Epidermal melanocyte (primary cell): ENCODE data around the gene CR1.
A peak's percentile ranks its signal among the peaks of the same experiment; 100 is the strongest.
"Not testable (repeated sequence)": the region's sequence is repeated elsewhere in the genome, so short reads cannot be mapped to it uniquely, and the experiment has no call there.

Experiments
- DNase-seq: peaks from one replicate; pipeline ENCODE4 v3.0.0; 2011; ENCODE audit warnings: low spot score; ENCODE audit not compliant: insufficient read length

Gene CR1

DNA sequence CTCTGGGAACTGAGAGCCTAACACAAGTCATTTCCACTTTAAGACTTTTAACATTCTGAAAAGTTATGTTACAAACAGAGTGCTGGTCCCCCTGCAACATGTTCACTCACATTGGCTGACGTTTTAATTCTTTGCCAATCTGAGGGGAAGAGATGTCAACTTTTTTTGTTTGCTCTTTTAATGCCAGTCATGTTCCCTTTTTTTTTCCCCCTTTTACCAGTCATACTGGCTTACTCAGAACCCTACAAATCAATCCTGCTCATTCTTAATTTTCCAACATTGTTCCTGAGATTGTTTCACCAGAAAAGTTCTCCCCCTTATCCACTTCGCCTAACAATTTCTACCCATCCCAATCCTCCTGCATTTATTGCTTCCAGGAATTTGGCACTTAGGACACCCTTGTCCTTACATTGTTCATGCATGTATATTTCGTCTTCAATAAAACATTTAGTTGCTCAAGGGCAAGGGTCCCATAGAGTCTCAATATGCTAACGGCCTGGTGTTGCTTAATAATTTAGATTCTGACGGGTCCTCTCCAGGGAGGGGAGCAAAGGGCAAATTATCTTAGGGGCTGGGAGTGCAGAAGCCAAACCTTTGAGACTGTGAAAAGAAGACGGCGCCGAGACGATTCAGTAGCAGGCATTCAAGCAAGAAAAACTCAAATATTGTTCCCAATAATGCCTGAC, 148.4 kb downstream of the CR1 start:
- DNase-seq = no peak

DNA sequence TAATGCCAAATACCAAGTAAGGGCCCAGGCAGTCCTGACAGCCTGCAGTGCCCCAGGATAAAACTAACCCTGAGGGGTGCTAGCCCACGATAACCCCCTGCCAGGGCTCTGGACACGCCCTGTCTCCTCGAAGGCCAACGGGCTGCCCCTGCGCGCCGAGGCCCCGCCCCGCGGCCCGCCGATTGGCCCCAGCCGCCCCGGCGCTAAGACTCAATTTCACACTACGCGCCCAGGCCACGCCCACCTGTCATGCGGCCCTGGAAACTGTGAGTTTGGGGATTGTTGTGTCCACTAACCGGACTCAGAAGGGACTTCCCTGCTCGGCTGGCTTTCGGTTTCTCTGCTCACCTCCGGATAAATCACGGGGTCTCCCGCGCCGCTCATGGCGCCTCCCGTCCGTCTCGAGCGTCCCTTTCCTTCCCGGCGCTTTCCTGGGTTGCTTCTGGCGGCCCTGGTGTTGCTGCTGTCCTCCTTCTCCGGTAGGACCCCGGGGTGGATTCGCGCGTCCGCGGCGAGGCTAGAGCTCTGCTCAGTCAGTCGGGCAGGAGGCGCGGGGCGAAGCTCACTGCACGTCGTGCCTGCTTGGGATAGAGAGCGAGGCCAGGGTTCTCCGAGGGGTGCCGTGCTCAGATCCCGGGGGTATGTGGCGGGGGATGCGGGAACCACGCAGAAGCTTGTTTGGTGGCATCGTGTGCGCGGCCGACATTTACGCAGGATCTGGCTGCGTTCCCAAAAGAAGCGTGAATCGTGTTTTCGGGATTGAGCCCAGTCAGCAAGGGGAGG, 149.1 kb downstream of the CR1 start, which contains the start of gene CR1L:
Gene CR1L (plus strand): TSS at position 282 of the 783 bp plus-strand sequence. CDS start 101 bp downstream, at position 383.
- DNase-seq = peak; percentile 48

DNA sequence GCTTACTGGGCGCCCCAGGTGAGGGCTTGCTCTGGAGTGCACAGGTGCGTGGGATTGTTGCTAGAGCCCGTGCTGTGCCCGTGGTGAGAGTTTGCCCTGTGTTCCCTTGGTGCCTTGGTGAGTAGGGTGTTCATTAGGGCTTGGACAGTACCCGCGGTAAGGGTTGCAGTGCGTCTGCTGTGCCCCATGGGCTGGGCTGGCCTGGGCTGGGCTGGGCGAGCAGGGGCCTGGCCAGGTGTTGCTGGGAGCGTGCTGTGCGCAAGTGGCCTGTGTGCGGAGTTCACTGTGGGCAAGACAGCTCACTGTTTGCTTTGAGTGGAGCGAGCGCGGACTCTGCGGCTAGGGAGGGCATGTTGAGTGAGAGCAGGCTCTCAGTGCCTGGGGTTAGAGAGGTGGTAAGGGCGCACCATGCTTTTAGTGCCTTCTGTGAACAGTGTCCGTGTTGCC, 149.7 kb downstream of the CR1 start:
- DNase-seq = no peak

DNA sequence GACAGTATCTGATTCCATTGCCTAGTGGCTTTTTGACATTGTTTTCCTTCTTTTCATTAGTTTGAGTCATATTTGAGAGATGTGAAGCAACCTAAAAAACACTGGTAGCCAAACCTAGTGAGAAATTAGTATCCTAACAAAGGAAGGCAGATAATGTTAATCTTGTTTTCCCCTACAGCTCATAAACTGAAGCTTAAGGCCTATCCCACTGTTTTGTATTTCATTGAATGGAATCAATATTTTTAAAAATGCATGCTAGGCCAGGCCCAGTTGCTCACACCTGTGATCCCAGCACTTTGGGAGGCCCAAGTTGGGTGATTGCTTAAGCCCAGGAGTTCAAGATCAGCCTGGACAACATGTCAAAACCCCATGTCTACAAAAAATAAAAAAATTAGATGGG, 150.2 kb downstream of the CR1 start:
- no peak for DNase-seq

DNA sequence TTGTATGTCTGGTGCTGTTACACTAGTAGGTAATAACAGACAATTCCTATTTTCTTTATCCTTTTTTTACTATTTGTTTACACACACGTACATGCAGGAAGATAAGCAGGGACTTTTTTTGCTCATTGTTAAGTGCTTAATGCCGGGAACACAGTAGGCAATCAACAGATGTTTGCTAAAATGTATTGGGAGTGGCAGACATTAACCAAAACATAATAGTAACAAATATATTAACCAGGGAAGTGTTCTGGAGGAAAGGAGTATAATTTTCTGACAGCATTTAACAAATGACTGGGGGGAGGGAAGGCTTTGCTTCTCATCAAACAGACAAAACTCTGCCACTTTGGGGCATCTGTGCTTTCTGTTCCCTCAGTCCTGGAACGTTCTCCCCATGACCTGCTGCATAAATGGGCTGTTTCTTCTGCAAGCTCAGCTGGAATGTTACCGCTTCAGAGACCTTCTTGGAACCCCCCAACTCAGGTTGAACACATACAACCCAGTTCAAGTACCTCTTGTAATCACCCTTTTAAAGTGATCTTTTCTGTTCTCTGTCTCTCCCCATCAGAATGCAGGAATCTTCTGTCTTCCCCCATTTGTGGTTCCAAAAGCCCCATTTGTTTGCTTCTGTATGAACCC, 151.1 kb downstream of the CR1 start:
- DNase-seq = no peak

DNA sequence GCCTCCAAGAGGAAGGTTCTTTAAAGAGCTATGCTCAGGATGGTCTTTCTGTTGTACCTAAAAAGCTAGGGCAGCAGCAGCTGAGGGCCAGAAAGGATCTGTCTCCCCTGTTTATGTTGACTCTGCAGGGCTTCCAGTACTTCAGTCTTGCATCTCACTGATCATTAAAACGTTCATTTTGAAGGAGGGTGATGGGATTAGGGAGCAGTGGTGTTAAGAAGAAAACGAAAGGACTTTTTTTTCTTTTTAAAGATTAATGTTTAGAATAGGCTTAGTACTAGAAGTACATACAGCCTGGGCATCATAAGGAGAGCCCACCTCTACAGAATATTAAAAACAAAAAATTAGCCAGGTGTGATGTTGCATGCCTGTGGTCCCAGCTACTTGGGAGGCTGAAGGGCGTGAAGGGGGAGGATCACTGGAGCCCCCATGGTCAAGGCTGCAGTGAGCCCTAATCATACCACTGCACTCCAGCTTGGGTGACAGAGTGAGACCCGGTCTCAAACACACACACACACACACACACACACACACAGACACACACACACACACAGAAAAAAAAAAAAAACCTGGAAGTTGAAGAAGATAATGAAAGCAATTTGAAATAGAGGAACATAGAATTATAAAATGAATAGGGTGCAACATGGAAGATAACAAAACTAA, 151.8 kb downstream of the CR1 start:
- no peak for DNase-seq

DNA sequence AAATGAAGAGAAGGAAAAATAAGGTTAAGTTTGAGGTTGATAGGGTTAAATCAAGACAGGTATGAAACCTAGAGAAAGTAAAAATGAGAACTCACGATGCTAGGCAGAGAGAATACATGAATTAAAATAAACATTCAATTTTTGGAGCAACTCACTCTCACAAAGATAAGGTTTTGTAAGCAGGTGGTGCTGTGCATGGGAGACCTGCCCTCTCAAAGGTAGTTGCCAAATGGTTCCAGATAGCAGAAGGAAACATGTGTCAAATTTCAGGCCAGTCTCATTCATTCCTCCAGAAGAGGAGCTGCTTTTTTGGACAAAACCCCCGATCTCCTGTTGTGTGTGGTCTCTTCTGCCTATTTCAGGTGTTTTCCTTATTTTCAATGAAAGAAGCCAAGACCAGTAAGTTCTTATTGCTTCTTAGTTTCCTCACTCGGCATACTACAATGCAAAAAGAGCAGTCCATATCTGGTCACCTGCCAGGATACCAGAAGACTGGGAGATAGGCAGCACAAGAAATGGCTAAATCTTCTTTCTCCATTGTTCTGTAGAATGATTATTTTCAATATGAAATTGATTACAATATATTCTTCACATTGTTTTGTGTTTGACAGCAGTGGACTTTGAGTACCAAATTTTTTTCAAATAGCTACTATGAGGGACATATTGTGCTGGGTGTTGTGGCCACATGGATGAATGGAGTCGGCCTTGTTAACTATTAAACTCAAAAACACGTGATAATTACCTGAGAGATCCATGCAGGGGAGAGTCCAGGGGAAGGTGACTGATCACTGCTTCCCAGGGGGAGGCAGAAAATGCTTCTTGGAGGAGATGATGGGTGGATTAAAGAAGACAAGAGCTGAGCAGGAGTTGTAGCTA, 152.6 kb downstream of the CR1 start:
- no peak for DNase-seq

DNA sequence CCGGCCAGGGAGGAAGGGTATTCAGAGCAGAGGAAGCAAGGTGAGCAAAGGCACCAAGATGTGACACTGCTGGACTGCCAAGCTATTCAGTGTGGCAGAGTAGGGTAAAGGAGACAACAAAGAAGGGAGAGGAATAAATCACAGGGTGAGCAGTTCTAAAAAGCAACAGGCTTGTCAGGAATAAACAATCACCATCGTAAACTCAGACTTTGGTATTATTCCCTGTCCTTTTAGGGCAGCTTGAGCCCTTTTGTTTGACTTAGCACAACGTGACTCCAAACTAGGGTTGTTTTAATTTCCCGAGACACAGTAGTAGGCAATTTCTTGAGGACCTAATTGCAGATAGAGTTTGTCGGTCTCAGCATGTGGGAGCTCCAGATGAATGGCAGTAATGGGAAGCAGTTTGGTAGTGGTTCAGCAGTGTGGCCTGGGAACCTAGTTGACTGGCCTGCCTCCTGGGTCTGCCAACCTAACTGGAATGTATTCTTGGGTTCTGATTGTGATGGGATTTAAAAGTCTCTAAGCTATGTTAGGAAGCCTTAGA, 153.3 kb downstream of the CR1 start:
- no peak for DNase-seq

DNA sequence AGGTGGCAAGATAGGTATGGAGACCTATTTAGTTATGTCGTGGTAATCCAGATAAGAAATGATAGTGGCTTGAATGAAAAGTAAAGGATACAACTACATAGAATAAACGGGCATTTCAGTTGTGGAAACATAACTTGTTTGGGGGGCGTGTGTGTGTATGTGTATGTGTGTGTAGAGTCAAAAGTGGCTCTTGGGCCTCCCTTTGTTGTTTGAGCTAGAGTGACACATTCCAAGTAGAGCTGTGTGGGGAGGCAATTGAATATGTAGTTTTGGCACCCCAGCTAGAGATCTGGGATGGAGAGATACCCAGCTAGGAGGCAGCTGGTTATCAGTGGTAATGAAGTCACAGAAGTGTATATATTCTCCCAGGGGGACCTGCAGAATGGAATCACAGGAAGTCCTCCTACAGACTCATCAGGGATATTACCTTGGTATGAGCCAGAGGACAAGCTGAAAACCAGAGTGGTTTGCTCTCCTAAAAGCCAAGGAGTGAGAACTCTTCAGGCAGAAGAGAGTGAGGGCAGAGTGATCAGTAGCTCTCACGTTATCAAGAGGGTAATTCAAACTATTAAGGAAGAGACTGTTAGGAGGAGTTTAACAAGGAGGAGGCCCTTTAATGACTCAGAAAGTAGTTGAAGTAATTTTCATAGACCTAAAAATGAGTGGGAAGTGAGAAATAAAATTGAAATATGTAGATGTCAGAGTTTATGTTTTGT, 154.1 kb downstream of the CR1 start:
- no peak for DNase-seq

DNA sequence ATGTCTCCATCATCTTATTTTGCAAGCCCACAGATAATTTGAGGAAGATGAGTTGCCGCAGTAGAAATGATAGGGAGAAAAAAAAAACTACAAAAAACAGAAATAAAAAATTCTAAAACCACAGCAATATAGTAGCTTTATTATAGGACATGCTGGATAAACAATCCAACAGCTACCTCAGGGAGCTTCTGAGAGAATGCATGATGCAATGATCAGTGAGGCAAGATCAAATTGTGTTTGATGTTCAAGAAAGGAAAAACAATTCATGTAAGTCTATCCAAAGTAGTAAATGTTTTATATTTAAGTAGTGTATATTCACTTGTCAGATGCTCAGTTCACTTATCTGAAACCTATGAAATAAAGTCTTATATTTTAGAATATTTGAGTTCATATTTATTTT, 155.6 kb downstream of the CR1 start:
- no peak for DNase-seq

DNA sequence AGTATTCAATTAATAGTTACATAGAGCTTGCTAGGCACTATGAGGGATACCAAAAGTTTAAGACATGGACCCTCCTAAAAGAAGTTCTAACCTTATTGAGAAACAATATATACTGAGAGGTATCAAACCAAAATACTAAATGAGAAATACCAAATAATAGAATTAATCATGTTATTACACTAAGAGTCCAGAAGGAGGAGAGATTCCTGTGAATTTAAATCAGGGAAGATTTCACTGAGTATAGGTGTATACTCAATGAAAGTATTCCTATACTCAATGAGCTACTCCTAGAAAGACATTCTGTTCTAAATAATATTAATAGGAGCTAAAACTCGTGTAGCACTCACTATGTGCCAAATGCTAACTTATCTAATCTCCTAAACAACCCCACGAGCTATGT, 158.4 kb downstream of the CR1 start:
- DNase-seq = no peak

DNA sequence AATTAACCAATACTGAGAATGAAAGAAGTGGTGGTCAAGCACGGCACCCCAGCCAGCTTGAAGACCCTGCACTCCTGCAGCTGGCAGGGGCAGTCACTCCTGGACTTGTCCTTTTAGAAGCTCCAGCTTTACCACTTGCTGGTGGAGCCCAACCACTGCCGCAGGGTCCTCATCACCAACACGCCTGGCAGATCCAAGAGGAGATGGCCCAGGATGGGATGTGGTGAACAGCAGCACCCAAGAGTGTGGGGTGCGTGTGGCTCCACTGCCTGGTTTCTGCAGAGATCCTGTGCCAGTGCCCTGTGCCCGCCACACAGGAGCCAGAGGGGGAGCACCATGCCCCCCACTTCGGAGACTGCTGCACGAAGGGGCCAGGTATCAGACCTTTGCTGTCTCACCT, 162.5 kb downstream of the CR1 start:
- no peak for DNase-seq

DNA sequence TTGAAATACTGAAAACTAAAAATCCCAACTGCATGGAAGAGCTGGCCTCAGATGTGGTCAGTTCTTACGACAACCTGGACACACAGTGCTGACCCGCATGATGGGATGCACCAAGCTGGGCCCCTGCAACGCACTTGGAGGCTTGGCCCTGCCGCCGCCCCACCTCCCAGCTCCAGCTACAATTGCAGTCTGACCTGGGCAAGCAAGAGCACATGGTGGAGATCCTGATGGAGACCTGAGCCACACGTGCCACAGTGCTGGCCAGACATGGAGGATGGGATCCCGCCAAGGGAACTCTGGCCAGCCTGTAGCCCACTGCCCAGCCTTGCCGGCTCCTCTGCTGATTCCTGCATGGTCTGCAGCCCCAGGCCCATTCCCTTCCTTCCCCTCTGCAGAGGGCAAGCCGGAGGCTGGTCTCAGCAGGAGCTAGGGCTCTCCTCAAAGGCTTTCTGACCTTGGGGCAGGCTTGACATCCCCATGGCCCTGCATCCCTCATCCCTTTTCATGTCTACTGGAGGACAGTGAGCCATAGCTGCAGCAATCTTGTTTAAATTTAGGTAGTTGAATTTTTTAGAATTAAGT, 163.0 kb downstream of the CR1 start:
- DNase-seq = no peak

DNA sequence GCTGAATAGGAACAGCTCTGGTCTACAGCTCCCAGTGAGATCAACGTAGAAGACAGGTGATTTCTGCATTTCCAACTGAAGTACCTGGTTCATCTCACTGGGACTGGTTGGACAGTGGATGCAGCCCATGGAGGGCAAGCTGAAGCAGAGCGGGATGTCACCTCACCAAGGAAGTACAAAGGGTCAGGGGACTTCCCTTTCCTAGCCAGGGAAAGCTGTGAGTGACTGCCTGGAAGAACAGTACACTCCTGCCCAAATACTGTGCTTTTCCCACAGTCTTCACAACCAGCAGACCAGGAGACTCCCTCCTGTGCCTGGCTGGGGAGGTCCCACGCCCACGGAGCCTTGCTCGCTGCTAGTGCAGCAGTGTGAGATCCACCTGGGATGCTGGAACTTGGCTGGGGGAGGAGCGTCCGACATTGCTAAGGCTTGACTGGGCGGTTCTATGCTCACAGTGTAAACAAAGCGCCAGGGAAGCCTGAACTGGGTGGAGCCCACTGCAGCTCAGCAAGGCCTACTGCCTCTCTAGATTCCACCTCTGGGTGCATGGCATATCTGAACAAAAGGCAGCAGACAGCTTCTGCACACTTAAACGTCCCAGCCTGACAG, 163.7 kb downstream of the CR1 start:
- no peak for DNase-seq

DNA sequence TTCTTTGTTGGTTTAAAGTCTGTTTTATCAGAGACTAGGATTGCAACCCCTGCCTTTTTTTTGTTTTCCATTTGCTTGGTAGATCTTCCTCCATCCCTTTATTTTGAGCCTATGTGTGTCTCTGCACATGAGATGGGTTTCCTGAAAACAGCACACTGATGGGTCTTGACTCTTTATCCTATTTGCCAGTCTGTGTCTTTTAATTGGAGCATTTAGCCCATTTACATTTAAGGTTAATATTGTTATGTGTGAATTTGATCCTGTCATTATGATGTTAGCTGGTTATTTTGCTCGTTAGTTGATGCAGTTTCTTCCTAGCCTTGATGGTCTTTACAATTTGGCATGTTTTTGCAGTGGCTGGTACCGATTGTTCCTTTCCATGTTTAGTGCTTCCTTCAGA, 165.5 kb downstream of the CR1 start:
- not testable (repeated sequence) for DNase-seq

DNA sequence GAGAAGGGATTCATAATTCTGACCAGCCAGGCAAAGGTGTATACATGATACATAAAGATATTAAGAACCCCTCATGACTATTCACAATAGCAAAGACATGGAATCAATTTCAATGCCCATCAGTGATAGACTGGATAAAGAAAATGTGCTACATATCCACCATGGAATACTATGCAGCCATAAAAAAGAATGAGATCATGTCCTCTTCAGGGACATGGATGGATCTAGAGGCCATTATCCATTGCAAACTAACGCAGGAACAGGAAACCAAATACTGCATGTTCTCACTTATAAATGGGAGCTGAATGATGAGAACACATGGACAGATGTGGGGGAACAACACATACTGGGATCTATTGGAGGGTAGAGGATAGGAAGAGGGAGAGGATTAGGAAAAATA, 170.4 kb downstream of the CR1 start:
- DNase-seq = no peak

DNA sequence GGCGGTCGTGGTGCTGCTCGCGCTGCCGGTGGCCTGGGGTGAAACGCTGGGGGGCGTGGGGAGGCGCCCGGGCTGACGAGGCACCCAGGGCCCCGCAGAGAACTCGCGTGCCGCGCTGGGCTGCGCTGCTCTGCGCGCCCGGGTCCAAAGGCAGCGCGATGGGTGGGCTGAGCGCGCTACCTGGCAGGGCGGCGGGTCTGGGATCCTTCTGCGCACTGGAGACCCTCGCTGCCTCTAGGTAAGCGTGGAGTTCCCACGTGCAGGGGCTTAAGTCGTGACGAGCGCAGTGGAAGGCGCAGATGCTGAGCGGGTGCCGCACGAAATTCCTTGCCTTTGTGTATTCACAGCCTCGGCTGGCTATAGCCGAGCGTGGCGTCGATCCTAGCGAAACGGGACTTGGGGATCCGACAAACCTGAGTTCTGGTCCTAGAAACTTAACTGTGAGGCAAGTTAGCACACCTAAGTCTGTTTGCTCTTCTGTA, 173.6 kb downstream of the CR1 start:
- DNase-seq = no peak

DNA sequence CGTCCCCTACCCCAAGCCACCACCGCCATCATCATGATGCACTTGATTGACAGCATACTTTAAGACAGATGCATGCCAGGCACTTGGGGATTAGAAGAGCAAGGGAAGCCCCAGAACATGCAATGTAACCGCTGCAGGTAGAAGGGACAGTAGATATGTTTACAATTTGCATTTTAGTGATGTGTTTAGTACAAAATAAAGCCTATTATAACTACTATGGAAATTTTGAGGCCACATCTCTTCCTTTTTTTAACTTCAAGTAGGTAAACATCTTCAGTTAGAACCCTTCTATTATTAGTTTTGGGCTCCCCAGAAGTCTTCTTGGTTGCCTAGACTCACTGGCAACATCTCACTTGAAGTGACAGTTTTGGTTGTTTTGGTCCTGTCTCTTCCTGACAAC, 174.2 kb downstream of the CR1 start:
- DNase-seq = no peak

DNA sequence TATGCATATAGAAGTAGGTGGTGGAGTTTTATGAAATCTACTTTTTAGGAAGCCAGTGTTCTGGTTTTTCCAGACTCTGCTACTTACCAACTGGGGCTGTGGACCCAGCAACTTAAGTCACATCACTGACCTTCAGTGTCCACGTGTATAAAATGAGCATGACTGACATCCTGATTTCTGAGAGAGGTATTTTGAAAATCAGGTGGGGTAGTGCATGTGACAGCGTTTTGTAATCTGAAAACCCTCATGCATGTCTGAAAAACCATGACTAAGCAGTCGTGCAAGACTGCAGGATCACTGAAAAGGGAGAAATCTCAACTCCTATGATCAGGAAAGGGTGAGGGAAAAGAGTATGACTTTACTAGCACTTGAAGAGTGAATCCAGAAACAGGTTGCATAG, 175.0 kb downstream of the CR1 start:
- no peak for DNase-seq
